ENCODE measurements around the gene TM4SF5. TPM values are rescaled to one million over a fixed set of nuclear protein-coding genes. Genes with fewer than 3 reads are reported as not detected.

The TM4SF5 gene
- polyA plus RNA-seq, 3 donors = not detected

DNA sequence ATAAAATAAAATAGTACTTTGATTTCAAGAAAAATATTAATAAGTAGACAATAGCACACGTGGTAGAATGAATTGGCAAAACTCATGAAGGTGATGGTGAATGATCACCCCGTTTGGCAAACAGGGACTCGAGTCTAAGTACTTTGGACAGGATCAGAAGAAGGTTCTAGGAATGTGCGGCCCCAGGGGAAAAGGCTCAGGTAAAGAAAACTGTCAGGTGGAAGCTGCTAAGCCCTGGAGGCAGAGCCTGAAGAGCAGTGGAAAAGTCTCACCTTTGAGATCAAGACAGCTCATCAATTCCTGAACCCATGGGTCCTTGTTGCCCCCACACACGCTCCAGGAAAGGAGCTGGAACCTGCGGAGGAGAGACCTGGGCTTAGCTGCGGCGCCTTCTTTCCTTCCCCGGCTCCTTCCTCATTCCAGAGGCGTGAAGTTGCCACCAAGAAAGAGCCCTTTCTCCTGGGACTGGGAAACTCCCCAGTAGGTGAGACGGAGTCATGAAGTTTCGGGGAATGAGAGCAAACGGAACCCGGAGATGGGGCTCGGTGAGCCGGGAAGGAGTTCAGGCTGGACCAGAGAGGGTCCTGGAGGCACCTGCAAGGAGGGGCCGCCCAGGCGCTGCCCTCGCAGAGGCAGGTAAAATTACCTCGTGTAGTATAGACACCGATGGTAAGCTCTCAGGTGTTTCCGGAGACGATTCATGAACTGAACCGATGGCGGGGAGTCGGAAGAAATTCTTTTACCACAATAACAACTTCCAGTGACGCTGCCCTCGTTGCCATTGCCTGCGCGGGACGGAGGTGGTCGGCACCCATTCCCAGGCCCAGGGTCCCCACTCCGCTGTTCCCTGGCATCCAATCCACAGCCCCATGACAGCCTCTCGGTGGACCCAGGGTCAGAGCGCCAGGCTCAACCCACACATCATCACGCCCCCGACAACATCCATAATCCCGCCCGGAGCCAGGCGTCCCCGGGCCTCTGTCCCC lies 33.3 kb upstream of the TM4SF5 start:
- intact Hi-C loops (cut with micrococcal nuclease) = loop anchor here in 1 of 2 donors (2.0 kb wide), 1 partner anchor 52 kb away; no protein-coding TSS in a partner anchor
- Histone ChIP-seq H3K27me3 (ENCODE audit: control insufficient read depth in 2 of 2, insufficient read depth in 2 of 2, low read length in 2 of 2) (peaks cover 3 to 44% of the 10 kb centered on the region in 2 donors), H3K4me2 (replicated peaks; ENCODE audit: extremely low read depth, low read length, poor library complexity, severe bottlenecking) (peak overlapping the region; percentile 71), H2AFZ (ENCODE audit: insufficient read depth, low read depth, low read length, poor library complexity, severe bottlenecking) (no peak overlapping the region), H4K20me1 (ENCODE audit: insufficient read depth, low read length) (no peaks in the 10 kb centered on the region), H3K79me2 (ENCODE audit: insufficient read depth, low read length) (no peaks in the 10 kb centered on the region), H3K9me3 (replicated peaks in 1 of 2; ENCODE audit: control insufficient read depth in 1 of 2, insufficient read depth in 1 of 2, low read length in 2 of 2) (no peaks in the 10 kb centered on the region), H3K4me3 (replicated peaks in 1 of 3; ENCODE audit: low read depth in 2 of 3, low read length in 3 of 3) (peak overlapping the region; percentile 46 to 78 (median 76)), H3K9ac (ENCODE audit: insufficient read depth, low read length, poor library complexity, severe bottlenecking) (peak overlapping the region; percentile 80), H3K27ac (ENCODE audit: low read depth in 1 of 2, low read length in 2 of 2) (peak overlapping the region; percentile 57 to 79), H3K36me3 (replicated peaks in 1 of 2; ENCODE audit: control insufficient read depth in 1 of 2, insufficient read depth in 2 of 2, low read length in 2 of 2) (peaks cover 0 to 13% of the 10 kb centered on the region in 2 donors), H3K4me1 (ENCODE audit: control insufficient read depth in 1 of 2, insufficient read depth in 2 of 2, low read length in 2 of 2) (peaks cover 55 to 66% of the 10 kb centered on the region in 2 donors)
- 10% methylated on average over 37 of the region's 41 CpGs for WGBS (ENCODE audit: insufficient coverage)
- Mint-ChIP-seq H3K4me3 (peak overlapping the region; percentile 95 to 99), H3K27ac (peak overlapping the region; percentile 68 to 96 (median 89)), H3K9me3 (peaks cover 0 to 18% (median 8%) of the 10 kb centered on the region in 7 donors), H3K36me3 (peaks cover 46 to 51% of the 10 kb centered on the region in 2 donors), H3K4me1 (peaks cover 56% of the 10 kb centered on the region), H3K27me3 (ENCODE audit: low read depth in 3 of 3) (peaks cover 36 to 50% (median 48%) of the 10 kb centered on the region in 3 donors)
- peak in 2 of 3 donors; percentile 29 to 69 for DNase-seq
- TF ChIP-seq CTCF (IDR thresholded peaks at IDR 0.05) = no peak
